IgD-negative memory B cell (primary cell): ENCODE results near the gene SMAD6. TPM values are rescaled to one million over a fixed set of nuclear protein-coding genes. Genes with fewer than 3 reads are reported as not detected.

ENCODE experiments used
- H3K27ac Mint-ChIP-seq, 3 donors: one replicate each; pipeline ENCODE4 v1.8.0; 2020 to 2022; ENCODE audit warnings: mild to moderate bottlenecking in 3 of 3, mixed read lengths in 3 of 3, moderate library complexity in 1 of 3
- H3K27me3 Mint-ChIP-seq: one replicate; pipeline ENCODE4 v1.8.0; 2021; ENCODE audit warnings: mixed read lengths
- H3K36me3 Mint-ChIP-seq: one replicate; pipeline ENCODE4 v1.8.0; 2020; ENCODE audit warnings: mild to moderate bottlenecking, mixed read lengths
- H3K4me1 Mint-ChIP-seq, 3 donors: one replicate each; pipeline ENCODE4 v1.8.0; 2020 to 2022; ENCODE audit warnings: mixed read lengths in 3 of 3, mild to moderate bottlenecking in 1 of 3
- H3K4me3 Mint-ChIP-seq, 4 donors: one replicate each; pipeline ENCODE4 v1.8.0; 2020 to 2022; ENCODE audit warnings: mild to moderate bottlenecking in 4 of 4, mixed read lengths in 4 of 4, moderate library complexity in 3 of 4
- H3K9me3 Mint-ChIP-seq, 3 donors: one replicate each; pipeline ENCODE4 v1.8.0; 2020 to 2021; ENCODE audit warnings: mixed read lengths in 3 of 3, mild to moderate bottlenecking in 1 of 3
- polyA plus RNA-seq: library from polyadenylated mRNA; unstranded; fragments of 300-500 nt; fragmentation: Illumina TruSeq; gene quantifications from one replicate; pipeline ENCODE4 v1.2.3, GENCODE V29; 2021

Gene SMAD6
- polyA plus RNA-seq, 1 donor from 2014 or later, result not detected

DNA sequence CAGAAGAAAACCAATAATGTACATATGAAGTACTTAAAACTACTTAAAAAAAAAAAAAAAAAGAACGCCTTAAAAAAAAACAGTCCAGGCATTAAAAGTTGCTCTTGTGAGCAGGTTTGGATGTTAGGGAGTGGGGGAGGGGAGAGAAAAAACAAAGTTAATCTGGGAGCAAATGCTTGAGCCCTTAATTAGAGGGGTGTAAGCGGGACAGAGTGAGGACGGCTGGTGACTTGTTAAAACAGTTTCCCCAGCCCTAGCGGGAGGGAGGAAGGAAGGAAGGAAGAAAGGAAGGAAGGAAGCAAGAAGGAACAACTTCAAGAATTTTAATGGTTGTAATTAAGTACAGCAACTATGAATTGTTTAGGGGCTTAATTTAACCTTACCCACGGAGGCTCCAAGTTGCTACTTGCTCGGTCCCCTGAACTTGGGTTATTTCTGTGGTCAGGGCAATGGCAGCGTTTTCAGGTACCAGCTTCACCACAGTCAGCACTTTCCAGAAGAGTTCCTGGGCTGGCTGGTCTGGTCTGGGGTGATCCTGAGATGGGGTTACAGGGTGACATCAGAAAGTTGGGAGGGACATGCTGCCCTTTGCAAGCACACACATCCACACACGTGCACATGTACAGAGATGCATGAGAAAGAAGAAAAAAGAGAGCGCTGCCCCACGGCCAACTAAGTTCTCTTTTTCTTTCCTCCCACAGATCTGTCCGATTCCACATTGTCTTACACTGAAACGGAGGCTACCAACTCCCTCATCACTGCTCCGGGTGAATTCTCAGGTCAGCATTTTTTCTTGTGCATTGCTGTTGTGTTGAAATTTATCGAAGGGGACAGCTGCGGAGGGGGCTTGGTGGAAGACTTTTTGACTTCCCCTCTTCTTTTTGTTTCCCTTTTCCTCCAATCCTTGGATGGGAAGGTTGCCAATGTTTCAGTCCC is 14.0 kb downstream of the SMAD6 start:
- H3K9me3 Mint-ChIP-seq, result no peaks in the 10 kb centered on the region
- H3K4me3 Mint-ChIP-seq, result no peak overlapping the region
- H3K36me3 Mint-ChIP-seq, result no peaks in the 10 kb centered on the region
- peaks cover 7% of the 10 kb centered on the region for H3K27me3 Mint-ChIP-seq
- H3K27ac Mint-ChIP-seq, result no peak overlapping the region
- peaks cover 9 to 16% (median 13%) of the 10 kb centered on the region in 3 donors for H3K4me1 Mint-ChIP-seq

DNA sequence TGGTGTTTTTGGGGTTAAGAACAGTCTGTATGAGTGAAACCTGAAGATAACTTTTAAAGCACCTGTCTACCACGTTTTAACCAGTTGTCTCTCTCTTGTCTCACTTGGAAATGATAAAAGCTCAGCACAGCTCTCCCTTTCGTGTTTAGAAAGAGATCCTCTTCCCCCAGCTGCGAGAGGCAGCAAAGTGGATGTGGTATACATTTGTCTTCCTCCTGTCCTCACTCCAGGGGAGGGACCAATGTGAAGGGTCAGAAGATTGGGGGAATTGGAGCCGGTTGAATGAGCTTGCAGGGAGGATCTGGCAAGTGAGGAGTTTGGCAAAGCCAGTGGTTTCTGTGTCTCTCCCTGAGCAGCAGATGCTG is 14.6 kb downstream of the SMAD6 start:
- peaks cover 9% of the 10 kb centered on the region for H3K27me3 Mint-ChIP-seq
- no peak overlapping the region for H3K27ac Mint-ChIP-seq
- no peak overlapping the region for H3K4me3 Mint-ChIP-seq

DNA sequence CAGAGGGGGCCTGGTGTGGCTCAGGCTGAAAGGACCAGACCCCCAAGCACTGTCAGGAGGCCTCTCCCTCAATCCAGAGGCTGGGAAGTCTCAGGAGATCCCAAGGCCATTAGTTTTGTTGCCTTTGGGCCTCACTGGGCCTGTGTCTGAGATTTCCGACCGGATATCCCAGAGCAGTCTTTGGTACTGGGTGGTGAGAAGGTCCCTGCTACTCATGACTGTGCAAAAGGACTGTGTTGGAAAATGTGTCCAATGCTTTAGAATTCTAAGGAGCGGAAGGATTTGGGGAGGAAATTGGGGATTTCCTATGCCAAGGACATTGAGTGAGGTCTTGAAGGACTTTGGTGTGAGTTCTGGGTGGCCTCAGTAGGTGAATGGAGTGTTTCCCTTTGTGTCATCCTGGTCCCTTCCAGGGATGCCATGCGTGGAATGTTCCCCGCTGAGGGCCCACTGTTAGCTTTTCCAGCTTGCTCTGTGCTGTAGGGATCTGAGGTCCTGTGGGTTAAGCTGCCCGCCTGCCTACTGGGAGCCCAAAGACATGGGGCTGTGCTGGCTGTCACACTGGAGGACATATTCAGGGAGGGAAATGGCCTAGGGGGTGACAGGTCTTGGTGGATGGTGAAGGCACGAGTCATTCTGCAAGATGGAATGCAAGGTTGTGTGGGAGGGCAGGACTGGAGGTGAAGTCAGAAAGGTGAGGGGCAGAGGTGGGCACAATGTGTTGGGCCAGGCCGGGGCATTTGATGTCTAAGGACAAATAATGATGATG is 16.4 kb downstream of the SMAD6 start:
- no peaks in the 10 kb centered on the region for H3K9me3 Mint-ChIP-seq
- H3K27ac Mint-ChIP-seq, result no peak overlapping the region
- peaks cover 9 to 13% (median 12%) of the 10 kb centered on the region in 3 donors for H3K4me1 Mint-ChIP-seq
- H3K36me3 Mint-ChIP-seq, result no peaks in the 10 kb centered on the region
- H3K4me3 Mint-ChIP-seq, result no peak overlapping the region
- H3K27me3 Mint-ChIP-seq, result peaks cover 9% of the 10 kb centered on the region

More for the DNA sequence above, 14.6 kb downstream of the SMAD6 start:
- Mint-ChIP-seq H3K9me3 (no peaks in the 10 kb centered on the region), H3K36me3 (no peaks in the 10 kb centered on the region), H3K4me1 (peaks cover 9 to 16% (median 13%) of the 10 kb centered on the region in 3 donors)

DNA sequence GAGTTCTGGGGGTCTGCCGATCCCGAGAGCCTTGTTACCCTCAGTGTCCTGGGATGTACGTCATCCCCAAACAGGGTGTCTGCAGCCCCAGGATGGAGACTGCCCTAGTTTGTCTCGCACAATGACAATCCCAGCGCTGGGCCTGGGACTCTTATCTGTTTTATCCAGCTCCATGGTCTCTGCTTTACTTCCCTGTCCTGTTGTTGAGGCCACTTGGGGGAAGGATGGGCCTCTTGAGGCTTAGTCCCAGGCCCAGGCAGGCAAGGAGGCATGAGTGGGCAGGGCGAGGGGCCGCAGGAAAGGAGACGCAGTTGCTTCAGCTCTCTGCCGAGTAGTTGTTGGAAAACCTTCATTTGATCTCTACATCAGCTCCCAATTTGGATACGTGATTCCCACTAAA is 17.4 kb downstream of the SMAD6 start:
- H3K27me3 Mint-ChIP-seq, result peaks cover 8% of the 10 kb centered on the region
- H3K9me3 Mint-ChIP-seq, result no peaks in the 10 kb centered on the region

DNA sequence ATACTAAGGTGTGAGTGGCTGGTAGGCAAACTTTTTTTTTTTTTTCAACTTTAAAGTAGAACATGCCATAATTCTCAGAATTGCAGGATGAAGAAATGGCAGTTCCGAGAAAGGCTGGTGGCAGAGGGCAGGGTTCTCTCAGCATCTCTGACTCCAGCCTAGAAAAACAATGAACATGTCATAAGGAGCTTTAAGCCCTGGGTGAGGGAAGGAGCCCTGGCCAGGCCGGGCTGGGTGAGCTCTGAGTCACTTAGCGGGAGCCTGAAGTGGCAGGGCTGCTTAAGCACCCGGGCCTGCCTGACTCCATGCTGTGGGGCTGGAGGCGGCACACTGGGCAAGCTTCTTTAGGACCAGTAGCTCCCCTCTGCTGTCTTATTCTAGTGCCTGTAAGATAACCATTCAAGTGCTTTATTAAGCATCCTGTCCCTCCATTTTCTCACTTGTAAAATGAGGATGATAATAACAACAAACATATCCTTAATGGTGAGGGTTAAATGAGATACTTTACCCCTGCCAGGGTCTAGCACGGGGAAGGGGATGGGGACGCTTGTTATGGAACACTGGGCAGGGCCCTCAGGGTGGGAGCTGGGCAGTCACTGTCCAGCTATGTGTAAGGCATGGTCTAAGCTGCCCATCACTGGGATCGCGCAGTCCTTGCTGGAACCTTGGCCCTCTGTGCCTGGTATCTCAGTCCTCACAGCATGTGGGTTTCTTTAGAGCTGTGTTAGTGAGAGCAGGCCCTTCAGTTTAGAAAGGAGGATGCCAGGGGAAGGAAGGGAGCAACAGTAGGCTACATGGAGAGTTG is 18.4 kb downstream of the SMAD6 start:
- peaks cover 0 to 2% (median 0%) of the 10 kb centered on the region in 3 donors for H3K4me1 Mint-ChIP-seq

More for the DNA sequence above, 17.4 kb downstream of the SMAD6 start:
- Mint-ChIP-seq H3K27ac (no peak overlapping the region), H3K36me3 (no peaks in the 10 kb centered on the region), H3K4me1 (peaks cover 1 to 3% (median 2%) of the 10 kb centered on the region in 3 donors), H3K4me3 (no peak overlapping the region)

DNA sequence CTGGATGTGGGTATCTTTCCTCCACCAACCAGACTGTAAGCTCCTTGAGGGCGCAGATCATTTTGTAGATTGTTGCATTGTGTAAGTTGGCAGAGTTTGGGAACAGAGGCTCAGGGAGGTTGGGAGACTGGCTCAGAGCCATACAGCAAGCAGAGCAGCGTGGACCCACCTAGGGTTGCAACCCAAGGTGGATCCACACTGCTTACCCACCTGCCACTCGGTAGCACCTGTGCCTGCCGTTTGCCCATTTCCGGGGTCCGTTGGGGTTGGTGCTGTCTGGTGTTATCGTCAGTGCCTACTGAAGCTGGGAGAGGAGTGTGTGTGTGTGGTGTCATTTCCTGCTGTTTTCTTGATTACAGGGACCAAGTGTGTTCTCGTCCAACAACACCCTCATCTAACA is 19.0 kb downstream of the SMAD6 start:
- H3K9me3 Mint-ChIP-seq, result no peaks in the 10 kb centered on the region
- no peak overlapping the region for H3K4me3 Mint-ChIP-seq
- peaks cover 8% of the 10 kb centered on the region for H3K27me3 Mint-ChIP-seq
- no peaks in the 10 kb centered on the region for H3K36me3 Mint-ChIP-seq
- peak overlapping the region in 1 of 3 donors; percentile 27 for H3K27ac Mint-ChIP-seq
- H3K4me1 Mint-ChIP-seq, result no peaks in the 10 kb centered on the region

More for the DNA sequence above, 18.4 kb downstream of the SMAD6 start:
- Mint-ChIP-seq H3K9me3 (no peaks in the 10 kb centered on the region), H3K4me3 (no peak overlapping the region), H3K27me3 (peaks cover 8% of the 10 kb centered on the region), H3K27ac (no peak overlapping the region), H3K36me3 (no peaks in the 10 kb centered on the region)

DNA sequence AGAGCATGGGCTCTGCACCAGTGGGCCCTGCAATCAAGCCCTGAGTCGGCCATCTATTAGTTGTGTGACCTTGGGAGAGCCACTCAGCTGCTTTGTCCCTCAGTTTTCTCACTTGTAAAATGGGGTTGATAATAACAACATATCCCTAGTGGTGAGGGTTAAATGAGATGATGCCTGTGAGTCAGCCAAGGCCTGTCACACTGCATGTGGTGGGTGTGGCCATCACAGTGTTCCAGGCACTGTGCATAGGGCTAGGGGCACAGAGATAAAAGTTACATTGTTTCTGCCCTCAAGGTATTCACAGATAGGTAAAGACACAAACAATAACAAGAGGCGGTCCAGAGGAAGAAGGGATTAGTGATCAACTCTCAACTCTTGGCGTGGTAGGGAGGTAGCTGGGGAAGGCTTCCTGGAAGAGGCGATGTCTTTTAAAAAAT is 19.5 kb downstream of the SMAD6 start:
- Mint-ChIP-seq H3K27me3 (peaks cover 8% of the 10 kb centered on the region), H3K9me3 (no peaks in the 10 kb centered on the region), H3K27ac (peak overlapping the region in 1 of 3 donors; percentile 27), H3K36me3 (no peaks in the 10 kb centered on the region), H3K4me3 (no peak overlapping the region), H3K4me1 (no peaks in the 10 kb centered on the region)

DNA sequence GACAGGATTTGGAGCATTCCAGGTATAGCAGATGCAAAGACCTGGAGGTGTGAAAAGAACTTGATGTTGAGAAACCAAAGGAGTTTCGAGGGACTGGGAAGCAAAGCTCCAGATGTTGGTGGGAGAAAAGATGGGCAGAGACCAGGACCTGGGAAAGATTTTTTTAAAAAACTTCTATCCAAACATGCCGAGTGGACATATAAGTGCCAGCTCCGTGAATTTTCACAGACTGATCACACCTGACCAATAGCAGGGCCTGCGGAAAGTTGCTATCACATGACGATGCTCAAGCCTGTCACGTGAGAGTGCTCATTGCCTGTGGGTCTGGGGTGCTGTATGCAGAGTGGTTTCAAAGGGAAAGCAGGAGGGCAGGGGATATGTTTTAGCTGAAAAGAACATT is 19.9 kb downstream of the SMAD6 start:
- Mint-ChIP-seq H3K36me3 (no peaks in the 10 kb centered on the region), H3K9me3 (no peaks in the 10 kb centered on the region), H3K27ac (no peak overlapping the region), H3K4me1 (no peaks in the 10 kb centered on the region), H3K27me3 (peaks cover 8% of the 10 kb centered on the region), H3K4me3 (no peak overlapping the region)

DNA sequence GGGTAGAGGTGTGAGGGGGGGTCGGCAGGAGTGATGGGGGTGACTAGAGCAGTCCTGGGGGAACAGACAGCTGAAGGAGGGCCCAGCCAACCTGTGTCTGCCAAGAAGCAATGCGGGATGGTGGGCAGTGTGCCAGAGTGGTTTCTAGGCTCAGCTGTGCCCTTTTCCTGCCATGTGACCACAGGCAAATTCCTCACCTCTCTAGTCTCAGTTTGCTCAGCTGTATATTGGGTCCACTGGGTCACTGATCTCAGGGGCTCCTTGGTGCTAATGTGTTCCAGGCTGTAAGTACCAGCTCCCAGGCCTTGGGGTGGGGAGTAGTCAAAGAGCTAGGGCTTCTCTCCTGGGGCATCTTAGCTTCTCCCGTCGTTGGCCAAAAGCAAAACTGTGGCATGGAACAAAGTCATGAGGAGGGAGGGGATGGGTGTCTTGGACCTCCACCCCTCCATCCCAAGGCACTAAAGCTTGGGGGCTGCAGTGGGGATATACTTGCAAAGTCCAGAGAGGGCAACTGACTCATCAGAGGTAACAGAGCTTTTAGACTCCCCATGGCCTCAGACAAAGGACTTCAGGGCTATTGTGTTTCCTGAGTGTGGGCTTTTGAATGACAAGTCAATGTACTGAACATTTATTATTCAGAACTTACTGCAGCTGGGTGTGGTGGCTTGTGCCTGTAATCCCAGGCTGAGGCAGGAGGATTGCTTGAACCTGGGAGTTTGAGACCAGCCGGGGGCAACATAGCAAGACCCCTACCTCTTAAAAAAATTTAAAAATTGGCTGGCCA is 20.9 kb downstream of the SMAD6 start:
- Mint-ChIP-seq H3K27me3 (peaks cover 5% of the 10 kb centered on the region), H3K36me3 (no peaks in the 10 kb centered on the region), H3K9me3 (no peaks in the 10 kb centered on the region), H3K4me1 (no peaks in the 10 kb centered on the region), H3K4me3 (no peak overlapping the region), H3K27ac (no peak overlapping the region)

DNA sequence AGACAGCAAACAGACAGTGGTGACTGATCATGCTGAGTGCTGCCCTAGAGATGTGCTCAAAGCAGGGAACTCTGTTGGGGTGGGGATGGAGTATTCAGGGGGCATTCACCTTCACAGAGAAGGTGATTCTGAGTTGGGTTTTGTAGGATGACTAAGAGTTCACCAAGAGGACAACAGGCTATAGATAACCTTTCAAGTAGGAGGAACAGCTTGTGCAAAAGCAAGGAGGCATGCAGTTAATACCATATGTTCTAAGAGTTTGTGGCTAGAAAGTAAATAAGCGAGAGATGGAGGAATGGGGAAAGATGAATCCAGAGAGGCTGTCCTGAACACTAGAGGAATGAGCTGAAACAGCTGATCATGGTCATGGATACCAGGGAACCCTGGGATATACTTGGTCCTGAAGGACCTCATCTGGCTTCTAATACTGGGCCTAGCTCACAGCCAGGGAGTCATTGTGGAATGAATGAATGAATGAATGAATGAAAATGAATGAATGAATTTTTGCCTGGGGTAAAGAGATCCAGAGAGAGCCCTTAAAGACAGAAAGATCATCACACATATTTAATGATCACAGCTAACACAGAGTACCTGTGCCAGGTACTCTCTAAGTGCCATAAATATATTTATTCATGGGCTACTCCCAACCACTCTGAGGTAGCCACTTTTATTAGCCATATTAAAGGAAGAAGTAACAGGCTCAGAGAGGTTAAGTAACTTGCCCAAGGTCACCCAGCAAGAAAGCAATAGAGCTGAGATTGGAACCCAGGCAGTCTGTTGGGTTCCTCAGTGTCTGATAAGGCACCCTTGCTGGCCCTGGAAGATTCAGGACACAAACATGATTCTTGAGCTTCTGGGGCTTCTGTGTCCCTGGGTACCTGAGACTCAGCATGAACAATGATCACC is 22.0 kb downstream of the SMAD6 start:
- Mint-ChIP-seq H3K27ac (no peak overlapping the region), H3K9me3 (no peaks in the 10 kb centered on the region), H3K36me3 (no peaks in the 10 kb centered on the region)

DNA sequence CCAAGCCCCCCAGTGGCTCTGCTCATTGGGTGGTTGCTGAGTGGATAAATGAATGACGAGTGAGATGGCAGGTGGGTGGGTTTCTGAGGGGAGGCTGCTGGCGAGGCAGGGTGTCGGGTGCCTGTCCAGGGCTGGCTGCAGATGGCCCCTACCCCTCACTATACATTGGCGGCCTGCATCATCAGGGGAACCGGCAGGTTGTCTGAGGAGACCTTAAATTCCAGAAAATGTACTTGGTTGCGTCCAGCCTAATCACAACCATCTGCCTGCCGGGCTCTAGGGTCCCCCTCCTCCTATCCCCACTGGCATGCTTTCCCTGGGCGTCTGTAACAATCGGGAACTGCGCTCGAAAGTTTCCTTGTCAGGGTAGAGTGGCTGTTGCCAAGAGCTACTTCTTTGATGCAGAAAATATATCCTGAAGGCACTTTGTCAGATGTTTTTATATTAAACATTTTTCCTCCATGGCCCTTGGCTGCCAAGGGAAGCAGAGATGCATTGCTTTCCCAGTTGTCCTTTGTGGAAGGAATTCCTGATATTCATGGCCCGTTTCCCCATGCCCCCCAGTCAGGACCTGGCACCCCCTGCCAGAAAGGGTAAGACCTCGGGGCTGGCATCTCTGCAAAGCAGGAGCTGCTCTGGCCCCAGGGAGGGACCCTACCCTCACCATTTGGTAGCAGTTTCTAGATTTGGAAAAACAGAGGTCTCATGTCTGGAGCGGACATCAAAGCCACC is 22.9 kb downstream of the SMAD6 start:
- no peaks in the 10 kb centered on the region for H3K4me1 Mint-ChIP-seq
- no peaks in the 10 kb centered on the region for H3K9me3 Mint-ChIP-seq
- peaks cover 5% of the 10 kb centered on the region for H3K27me3 Mint-ChIP-seq
- no peaks in the 10 kb centered on the region for H3K36me3 Mint-ChIP-seq
- H3K27ac Mint-ChIP-seq, result no peak overlapping the region
- H3K4me3 Mint-ChIP-seq, result no peak overlapping the region

More for the DNA sequence above, 22.0 kb downstream of the SMAD6 start:
- Mint-ChIP-seq H3K27me3 (peaks cover 5% of the 10 kb centered on the region), H3K4me3 (no peak overlapping the region), H3K4me1 (no peaks in the 10 kb centered on the region)

DNA sequence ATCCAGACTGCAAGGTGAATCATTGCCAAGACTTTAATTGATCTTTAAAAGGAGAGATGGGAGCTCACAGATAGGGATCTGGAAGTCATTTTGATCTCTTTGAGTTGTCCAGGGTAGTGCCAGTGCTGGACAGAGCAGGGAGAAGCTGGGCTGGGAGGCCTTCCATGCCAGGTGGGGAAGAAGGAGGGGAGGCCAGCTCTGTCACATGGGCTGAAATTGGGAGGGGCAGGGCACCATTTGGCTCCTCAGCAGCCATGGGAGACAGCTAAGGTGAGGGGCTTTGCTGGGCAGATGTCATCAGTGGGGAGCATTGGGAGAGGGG is 23.4 kb downstream of the SMAD6 start:
- H3K27ac Mint-ChIP-seq, result no peak overlapping the region
- no peaks in the 10 kb centered on the region for H3K4me1 Mint-ChIP-seq

DNA sequence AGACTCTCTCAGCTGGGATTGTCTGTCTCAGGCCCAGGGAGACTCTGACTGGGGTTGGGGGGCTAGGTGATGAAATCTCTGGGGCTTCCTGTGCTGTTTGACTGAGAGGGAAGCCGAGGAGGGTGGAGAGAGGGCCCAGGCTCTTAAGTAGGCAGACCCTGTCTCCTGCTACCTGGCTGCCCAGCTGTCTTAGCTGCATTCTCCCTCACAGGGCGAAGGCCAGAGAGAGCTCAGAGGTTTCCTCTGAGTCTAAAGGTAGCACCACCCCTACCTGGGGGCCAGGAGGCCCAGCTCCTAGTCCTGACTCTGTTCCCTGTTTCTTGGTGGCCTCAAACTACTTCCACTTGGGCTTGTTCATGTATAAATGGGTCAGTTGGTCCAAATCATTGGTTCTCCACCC is 24.4 kb downstream of the SMAD6 start:
- no peaks in the 10 kb centered on the region for H3K4me1 Mint-ChIP-seq
- no peak overlapping the region for H3K4me3 Mint-ChIP-seq
- H3K9me3 Mint-ChIP-seq, result peaks cover 0 to under 1% (median 0%) of the 10 kb centered on the region in 3 donors
- no peaks in the 10 kb centered on the region for H3K27me3 Mint-ChIP-seq
- no peak overlapping the region for H3K27ac Mint-ChIP-seq
- no peaks in the 10 kb centered on the region for H3K36me3 Mint-ChIP-seq

More for the DNA sequence above, 23.4 kb downstream of the SMAD6 start:
- Mint-ChIP-seq H3K4me3 (no peak overlapping the region), H3K36me3 (no peaks in the 10 kb centered on the region), H3K9me3 (no peaks in the 10 kb centered on the region), H3K27me3 (peaks cover 5% of the 10 kb centered on the region)
